Islet precursor cell (in vitro differentiated cells): ENCODE data around the gene CACNB4.
"Not testable (repeated sequence)": the region's sequence is repeated elsewhere in the genome, so short reads cannot be mapped to it uniquely, and the experiment has no call there.

Experiments
- DNase-seq: peaks from one replicate; pipeline ENCODE4 v3.0.0-alpha.2; 2018

CACNB4 gene

GRCh38 chr2:151808258-151809072 is 290.4 kb downstream of the CACNB4 start:
- no peak for DNase-seq

- no peak for DNase-seq
Measured at GRCh38 chr2:151805961-151806360, 292.9 kb downstream of the CACNB4 start.

DNA sequence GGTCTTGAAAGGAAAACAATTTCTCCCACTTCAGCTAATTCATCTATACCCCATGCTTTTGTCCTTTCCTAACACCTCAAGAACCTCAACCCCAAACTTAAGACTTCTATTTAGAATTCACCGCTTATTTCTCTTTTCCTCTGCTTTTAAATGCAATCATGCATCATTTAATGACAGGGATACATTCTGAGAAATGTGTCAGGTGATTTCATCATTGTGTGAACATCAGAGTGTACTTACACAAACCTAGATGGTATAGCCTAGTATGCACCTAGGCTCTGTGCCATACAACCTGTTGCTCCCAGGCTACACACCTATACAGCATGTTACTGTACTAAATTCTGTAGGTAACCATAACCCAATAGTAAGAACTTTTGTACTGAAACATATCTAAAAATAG is 293.5 kb downstream of the CACNB4 start:
- DNase-seq: no peak

- no peak for DNase-seq
Measured at GRCh38 chr2:151803811-151804210, 295.0 kb downstream of the CACNB4 start.

GRCh38 chr2:151802315-151802714 is 296.5 kb downstream of the CACNB4 start:
- DNase-seq: no peak

- DNase-seq: no peak
Measured at GRCh38 chr2:151799886-151800292, 299.0 kb downstream of the CACNB4 start.

DNA sequence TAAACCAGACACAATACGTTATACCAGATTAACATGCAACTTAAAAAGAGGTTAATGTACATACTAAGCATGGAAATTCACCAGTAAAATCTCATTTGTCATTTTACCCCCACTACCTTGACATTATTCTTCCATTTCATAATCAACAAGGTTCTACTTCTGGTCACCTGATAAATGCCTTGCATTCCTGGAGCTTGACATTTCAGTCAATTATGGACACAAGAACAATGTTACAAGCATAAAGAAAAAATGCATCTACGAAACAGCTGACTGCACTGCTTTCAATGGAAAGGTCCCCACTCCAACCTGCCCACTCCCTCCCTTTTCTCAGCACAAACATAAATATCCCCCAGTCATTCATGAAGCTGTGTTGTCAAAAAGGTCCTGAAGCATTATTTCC is 302.1 kb downstream of the CACNB4 start:
- DNase-seq: no peak

DNA sequence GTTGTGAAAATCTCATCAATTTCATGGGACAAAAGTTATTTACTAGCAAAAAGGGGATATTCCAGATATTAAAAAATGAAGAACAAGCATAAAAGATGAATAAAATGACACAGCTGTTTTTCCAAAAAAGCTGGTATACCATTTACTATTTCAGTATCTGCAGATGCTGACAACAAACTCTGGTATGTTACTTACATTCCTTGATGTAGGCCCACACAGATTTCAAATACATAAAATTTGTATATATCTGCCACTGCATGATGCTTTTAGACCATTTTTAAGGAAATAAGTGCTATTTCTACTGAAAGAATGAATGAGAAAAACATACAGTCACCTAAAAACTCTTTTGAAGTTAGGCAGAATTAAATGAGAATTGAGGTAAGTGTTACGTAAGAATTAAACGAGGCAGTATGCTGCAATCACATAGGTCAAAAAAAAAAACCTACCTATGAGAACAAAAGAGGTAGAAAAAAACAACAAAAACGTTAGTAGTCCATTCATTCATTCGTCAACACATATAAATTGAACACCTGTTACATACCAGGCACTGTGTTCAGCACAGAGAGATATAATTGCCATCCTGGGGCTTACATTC is 303.1 kb downstream of the CACNB4 start:
- DNase-seq: no peak

DNA sequence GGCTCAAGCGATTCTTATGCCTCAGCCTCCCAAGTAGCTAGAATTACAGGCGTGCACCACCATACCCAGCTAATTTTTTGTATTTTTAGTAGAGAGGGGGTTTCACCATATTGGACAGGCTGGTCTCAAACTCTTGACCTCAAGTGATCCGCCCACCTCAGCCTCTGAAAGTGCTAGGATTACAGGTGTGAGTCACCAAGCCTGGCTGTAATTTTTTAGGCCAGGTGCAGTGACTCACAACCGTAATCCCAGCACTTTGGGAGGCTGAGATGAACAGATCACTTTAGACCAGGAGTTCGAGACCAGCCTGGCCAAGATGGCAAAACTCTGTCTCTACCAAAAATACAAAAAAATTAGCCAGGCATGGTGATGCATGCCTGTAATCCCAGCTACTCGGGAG is 304.4 kb downstream of the CACNB4 start:
- not testable (repeated sequence) for DNase-seq

DNA sequence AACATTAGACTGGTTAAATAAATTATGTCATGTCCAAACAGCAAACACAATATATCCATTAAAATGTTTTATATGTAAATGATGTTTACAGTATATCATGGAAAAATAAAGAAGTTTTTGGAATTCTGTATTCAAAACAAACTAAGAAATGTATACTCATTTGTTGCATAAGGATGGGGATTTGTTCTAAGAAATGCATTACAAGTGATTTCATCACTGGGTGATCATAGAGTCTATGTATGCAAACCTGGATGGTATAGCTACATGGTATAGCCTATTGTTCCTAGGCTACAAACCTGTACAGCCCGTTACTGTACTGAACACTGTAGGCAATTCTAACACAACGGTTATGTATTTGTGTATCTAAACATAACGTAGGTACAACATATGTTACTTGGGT is 305.7 kb downstream of the CACNB4 start:
- DNase-seq: no peak

- DNase-seq: no peak
Measured at GRCh38 chr2:151792589-151792988, 306.3 kb downstream of the CACNB4 start.

- DNase-seq: no peak
Measured at GRCh38 chr2:151791545-151791944, 307.3 kb downstream of the CACNB4 start.

GRCh38 chr2:151790689-151791088 is 308.2 kb downstream of the CACNB4 start:
- DNase-seq: no peak

- DNase-seq: no peak
Measured at GRCh38 chr2:151789055-151789834, 309.6 kb downstream of the CACNB4 start.

DNA sequence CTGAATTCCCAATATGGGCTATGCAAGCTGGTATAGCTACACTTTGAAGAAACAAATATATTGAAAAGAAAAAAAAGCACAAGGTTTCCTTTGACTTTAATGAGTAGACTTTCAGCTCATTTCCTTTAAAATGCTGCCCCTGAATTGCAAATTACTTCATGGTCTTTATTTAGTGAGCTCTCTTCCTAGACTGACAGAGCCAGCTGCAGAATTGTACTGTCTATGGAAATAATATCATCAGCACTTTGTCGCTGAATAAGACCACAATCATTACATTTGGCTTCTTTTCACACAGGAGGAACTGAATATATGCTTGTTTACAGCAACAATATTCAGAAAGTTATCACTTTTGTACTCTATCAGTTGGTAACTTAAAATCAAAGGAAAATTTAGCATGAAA is 312.4 kb downstream of the CACNB4 start:
- DNase-seq: no peak

- no peak for DNase-seq
Measured at GRCh38 chr2:151786077-151786476, 312.8 kb downstream of the CACNB4 start.

DNA sequence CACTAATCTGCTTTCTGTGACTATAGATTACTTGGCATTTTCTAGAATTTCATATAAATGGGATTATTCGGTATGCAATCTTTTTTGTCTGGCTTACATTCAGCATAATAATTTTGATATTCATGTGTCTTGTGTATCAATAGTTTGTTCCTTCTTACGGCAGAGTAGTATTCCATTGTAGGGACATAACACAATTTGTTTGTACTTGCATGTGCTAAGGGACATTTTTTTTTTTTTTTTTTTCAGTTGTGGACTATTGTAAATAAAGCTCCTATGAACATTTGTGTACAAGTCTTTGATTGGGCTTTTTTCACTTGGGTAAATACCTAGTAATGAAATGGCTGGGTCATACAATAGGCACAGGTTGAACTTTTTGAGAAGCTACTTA is 315.7 kb downstream of the CACNB4 start:
- DNase-seq: no peak
